HG02840 (cell line): Measurements from ENCODE around the gene EML1.

ENCODE experiments used
- ATAC-seq: cut with Tn5 transposase; IDR thresholded peaks from one replicate; pipeline ENCODE4 v1.9.1; 2021; ENCODE audit warnings: mild to moderate bottlenecking, moderate library complexity, moderate number of reproducible peaks; ENCODE audit not compliant: unreplicated experiment, low FRiP score

Gene EML1

GRCh38 chr14:99976681-99977080 lies 183.5 kb downstream of the EML1 start:
- no peak for ATAC-seq

- ATAC-seq, result no peak
Observed at GRCh38 chr14:99980299-99980698, 187.1 kb downstream of the EML1 start.

GRCh38 chr14:99981806-99982205 lies 188.6 kb downstream of the EML1 start:
- ATAC-seq, result no peak

- no peak for ATAC-seq
Observed at GRCh38 chr14:99982537-99983250, 189.5 kb downstream of the EML1 start.

GRCh38 chr14:99983251-99984015 lies 190.2 kb downstream of the EML1 start:
- no peak for ATAC-seq

GRCh38 chr14:99984036-99984435 lies 190.8 kb downstream of the EML1 start:
- no peak for ATAC-seq

GRCh38 chr14:99986396-99986795 lies 193.2 kb downstream of the EML1 start:
- ATAC-seq, result no peak

GRCh38 chr14:99989032-99989431 lies 195.8 kb downstream of the EML1 start:
- ATAC-seq, result no peak

- ATAC-seq, result no peak
Observed at GRCh38 chr14:99990268-99991170, 197.3 kb downstream of the EML1 start.

GRCh38 chr14:99991331-99991730 lies 198.1 kb downstream of the EML1 start:
- no peak for ATAC-seq
